Measurements from ENCODE around the gene ADTRP.

ADTRP gene

DNA sequence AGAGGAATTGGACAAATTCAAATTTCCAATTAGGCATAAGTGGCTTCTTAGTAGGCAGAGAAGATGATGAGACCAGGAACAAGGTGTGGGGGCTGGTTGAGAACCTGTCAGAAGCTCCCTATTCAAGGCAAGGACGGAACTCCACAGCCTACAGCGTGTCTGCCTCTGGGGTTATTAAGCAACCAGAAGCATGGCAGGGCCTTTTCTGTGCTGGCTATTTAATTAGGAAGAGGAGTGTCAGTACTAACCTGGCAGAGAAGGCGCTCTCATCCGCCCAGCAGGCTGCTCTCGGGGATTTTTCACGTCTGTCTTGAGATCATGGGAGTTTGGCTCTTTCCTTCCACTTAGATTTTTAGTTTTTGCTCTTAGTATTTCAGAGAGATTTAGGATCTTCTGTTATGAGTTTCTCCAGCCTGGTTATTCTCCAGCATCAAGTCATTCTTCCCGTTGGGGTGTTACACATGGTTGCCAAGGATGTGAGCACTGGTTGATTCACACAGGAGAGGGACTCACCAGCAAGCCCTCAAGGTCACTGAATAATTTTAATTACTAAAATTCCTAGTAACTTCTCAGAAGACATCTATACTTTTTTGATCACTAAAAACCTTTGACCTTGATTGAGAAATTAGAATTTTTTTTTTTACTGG lies 23.9 kb downstream of the ADTRP start:
- DNase-seq = no peak

DNA sequence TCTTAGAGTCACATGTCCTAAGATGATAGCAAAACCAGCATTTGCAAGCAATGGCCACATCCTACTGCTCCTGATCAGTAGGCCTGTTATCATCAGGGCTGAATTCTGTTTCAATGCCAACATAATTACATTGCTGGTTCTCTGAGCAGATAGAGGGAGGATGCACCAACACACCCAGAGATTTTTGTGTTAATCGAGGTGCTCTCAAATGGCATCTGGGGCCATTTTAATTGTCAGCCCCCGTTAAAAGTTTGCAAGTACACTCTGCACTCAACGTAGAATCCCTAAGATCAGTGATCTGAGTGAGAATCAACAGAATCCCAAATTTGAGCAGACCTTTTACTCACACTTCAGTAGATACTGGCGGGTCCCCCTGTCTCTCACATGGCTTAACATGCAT lies 24.8 kb downstream of the ADTRP start:
- no peak for DNase-seq

DNA sequence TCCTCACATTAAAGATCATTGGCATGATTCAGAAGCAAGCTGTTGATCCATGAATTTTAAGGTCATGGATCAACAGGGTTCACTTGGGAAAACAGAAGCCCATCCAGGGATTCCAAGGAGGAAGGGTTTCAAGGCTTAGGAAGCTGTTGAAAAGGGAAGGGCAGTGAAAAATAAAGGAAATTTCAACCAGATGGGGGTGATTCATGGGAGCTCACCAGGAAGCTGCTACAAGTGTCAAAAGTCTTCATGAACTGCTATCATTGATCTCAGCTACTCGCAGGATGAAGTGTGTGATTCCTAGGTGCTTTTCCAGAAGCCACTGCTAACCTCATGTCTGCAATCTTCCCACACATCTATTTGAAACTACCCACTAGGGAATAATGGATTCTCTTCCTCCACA lies 26.2 kb downstream of the ADTRP start:
- DNase-seq = no peak

DNA sequence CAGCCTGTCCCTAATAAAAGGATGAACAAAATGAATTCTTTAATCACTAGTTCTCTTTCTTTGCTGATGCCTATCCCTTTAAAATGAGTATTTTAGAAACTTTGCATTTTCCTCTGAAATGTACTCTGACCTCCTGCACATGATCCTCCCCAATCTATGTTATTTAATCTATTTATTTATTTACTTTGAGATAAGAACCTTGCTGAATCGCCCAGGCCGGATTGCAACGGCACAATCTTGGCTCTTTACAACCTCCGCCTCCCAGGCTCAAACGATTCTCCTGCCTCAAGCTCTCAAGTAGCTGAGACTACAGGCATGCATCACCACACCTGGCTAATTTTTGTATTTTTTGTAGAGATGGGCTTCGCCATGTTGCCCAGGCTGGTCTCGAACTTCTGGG lies 27.9 kb downstream of the ADTRP start:
- no peak for DNase-seq

DNA sequence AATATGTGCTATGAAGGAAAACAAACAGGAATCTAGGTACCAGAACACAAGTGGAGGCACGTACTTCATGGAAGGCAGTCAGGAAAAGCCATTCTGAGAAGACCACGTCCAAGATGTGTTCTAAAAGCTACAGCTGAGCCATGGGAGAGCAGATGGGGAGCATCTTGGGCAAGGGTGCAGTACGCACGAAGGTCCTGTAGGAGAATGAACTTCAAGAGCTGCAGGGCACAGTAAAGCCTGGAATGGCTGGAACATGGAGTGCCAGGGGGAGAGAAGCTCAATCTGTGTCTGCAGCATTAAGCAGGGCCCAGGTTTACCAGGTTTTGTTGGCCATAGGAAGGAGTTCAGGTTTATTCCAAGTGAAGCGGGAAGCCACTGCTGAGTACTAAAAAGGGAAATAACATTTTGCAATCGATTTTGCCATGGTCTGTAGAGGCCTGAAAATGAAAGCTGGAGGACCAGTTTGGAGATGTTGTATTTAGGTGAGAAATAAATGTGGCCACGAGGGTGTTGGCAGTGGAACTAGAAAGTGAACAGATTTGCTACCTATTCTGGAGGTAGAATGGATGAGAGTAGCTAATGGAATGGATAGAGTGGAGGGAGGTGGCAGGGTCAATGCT lies 29.9 kb downstream of the ADTRP start:
- no peak for DNase-seq

DNA sequence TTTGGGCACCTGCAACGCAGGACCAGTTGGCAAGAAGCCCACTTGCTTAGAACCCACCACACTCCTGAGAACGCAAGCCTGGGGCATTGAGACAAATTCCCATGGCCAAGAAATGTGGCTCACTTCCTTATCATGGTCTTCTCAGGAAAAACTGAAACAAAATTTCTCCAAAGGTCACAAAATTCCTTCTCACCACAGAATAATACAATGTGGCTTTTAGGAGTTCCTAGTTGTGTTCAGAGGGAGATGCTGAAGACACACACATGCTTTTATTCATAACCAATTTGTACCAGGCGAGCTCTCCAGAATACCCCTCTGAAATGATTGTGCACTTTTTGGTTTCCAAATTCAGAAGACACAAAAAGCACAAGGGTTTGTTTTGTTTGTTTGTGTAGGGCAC lies 31.6 kb downstream of the ADTRP start:
- DNase-seq = no peak

DNA sequence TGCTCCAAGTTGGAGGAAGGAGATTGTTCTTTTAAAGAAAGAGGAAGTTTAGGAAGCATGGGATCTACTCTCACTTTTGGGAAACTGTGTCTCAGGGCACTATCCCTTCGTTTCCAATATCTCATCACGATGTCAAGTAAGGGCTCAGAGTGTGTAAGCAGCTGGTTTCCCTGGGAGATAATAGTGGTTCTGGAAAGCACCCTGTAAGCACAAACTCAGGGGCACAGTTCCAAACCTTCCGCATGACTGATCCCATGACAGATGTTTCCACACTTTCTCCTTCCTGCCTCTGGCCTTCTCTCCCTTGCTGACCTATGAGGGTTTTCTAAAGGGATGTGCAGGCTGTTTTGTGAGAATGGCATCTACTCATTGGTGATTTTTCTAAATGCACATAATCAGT lies 33.9 kb downstream of the ADTRP start:
- no peak for DNase-seq

DNA sequence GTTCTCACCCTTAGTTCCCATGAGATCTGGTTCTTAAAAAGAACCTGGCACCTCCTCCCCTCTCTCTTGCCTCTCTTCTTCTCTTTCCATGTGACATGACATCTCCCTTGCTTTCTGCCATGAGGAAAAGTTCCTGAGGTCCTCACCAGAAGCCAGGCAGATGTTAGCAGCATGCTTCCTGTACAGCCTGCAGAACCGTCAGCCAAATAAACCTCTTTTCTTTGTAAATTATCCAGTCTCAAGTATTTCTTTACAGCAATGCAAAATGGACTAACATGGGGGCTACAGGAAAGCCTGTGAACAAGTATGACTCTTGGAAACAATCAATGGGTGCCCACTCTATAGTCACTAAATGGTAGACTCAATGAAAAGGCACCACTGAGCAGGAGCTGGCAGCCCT lies 34.5 kb downstream of the ADTRP start:
- DNase-seq = no peak

DNA sequence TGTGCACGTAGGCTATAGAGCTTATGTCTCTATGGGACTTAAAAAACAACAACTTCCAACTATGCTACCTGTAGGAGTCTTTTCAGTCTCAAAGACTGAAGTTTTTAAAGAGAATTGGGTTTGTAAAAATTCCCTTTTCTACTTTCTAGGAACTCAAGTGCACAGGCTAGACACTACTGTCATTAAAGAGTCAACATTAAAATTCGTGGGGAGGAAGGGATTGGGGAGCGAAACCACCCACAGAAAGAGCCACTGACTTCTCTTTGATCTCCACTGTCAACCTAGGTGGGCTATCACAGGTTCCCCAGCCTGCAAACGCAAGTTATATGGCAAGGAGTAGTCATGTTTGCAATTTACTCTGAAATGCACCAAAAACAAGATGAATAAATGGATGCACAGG lies 37.7 kb downstream of the ADTRP start:
- DNase-seq = no peak

DNA sequence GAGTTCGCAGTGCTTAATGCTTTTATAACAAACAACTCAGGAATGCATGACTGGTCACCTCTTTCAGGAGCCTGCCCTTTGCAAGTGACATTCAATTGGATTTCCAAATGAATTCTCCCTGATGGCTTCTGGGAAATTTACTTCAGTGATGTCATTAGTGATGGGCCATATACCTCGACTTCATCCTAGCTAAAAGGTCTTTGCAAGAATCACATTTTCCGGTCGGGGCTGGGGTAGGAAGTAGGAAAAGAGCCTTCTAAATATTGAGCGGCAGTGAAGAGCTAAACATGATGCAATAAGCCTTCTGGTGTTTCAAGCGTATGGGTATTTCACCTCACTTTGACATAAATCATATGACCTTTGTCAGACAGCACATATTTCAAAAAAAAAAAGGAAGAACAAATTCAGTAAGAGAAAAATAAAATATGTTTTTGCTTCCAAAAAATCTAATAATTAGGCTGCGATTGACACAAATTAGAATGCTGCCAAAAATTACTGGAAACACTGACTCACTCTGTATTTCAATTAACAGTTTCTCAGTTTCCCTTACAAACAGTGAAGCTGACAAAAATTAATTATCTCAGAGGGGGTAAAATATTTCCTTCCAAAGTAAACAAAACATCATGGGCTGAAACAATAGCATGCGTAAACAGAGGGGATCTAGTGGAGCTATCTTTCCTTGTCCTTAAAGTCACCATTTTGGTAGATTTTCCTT lies 39.8 kb downstream of the ADTRP start:
- no peak for DNase-seq

DNA sequence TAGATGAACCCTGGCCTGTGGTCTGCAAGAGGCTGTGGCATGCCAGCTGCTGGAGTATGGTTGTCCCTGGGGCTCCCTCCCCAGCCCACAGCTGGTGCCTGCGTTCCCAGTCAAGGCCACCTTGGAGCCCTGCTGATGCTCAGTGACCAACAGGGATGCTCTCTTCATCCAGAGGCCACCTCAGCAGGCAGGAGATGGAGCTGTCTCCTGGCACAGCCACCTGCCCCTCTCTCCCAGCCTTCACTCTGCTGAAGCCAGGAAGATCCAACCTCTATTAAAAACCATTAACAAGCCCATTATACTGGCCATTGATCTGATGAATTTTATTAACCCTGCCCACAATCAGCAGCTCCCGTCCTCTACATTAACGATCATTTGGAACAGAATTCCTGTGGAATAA lies 40.4 kb downstream of the ADTRP start:
- DNase-seq = no peak

DNA sequence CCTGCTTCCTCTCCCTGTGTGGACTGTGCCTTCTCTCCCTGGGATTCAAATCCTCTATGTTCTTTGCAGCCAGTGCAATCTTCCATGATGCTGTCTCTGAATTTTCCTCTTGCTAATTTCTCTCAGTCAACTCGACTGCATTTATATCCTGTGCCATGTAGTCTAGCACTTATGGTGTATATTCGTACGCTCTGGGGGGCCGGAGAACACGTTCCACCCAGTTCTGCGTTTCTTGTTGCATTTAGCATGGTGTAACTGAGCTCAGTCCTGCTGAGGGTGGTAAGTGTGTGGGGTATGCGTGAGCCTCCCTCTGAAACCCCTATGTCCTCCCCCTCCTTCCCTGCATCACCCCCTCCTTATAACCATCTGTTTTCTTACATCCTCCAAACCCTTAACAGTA lies 42.0 kb downstream of the ADTRP start:
- DNase-seq = no peak

DNA sequence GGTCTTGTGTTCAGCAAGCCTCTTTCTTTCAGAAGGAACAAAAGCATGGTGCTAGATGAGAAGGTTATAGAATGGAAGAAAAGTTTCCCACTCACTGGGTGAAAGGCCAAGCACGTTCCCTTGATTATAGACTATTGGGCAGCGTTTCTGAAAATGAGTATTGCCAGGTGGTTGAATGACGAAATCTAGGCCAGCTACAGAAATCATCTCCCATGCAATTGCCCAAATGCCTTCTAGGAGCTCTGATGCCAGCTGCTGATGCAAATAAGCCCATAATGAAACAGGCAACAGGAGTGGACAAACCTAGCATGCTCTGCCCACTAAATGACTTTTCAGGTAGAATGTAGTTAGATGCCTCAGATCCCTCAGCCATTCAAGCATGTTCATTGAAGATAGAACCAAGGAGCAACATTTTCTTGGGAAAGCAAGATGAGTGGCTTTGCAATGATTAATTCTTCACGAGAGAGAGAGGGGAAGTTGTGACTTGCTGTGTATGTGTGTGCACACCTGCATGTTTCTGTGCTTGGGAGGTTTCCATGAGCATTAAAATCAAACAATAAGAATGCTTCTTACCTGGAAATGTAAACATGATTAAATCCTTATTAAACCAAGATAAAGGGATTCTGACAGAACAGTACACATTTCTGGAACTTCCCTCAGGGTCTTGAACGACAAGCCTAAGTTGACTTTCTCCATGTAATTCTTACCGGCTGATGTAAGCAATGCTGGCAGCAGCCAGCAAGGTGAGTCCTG lies 43.6 kb downstream of the ADTRP start:
- no peak for DNase-seq

DNA sequence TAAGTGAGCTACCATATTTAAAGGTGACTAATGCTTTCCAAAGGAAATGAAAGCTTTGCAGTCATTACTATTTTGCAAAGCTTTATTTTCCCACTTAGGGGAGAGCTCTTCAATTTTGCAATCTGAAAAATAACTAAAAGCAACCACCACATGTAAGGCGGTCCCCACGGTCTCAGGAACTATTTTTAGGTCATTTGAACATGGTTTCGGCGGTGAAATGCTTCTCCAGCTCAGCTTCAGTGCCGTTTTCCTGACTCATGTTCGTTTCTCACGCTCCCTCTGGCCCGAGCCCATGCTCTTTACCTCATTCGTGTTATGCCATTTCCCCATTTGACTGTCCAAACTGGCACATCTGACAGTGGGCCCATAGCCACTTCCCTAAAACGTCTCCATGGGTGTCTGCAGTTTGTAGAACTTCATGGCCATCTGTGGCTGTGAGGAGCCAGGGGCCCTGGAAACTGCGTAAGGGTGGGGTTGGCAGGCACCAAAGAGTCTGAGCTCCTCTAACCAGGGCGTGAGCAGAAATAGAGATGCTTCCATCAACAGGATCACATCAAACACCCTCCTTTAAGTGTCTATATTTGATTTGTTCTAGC lies 46.5 kb downstream of the ADTRP start:
- DNase-seq = no peak

DNA sequence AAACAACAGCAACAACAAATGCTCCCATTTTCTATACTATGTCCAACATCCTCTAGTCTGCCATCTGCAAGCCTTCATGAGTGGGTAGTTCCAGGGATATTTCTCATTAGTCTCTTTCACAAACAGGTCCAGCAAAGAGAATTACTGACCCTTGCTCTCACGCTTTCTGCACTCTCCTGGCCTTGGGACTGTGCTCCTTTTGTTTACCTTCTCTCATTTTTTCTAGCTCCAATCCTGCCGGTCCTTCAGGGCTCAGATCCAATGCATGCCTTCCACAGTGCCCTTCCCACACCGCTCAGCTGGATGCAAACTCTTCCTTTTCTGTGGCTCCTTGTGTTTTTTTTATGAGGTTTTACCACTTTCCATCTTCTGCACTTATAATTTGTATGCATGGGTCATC lies 47.2 kb downstream of the ADTRP start:
- no peak for DNase-seq

DNA sequence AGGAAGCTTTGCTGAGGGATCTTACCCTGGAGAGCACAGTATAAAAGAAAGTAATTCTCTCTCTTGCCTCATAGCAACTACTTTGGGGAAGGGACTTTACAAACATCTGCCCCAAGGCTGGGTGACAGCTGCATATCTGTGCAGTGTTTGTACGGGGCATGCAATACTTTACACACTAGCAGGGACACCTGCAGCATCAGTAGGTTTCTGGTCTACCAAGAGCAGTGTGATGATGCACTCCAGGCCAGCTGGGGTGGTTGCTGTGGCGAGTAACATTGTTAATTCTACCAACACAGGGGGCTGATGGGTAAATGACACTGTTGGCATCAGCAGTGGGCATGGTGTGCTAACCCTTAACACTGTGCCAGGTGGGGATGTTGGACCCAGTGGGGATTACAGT lies 48.0 kb downstream of the ADTRP start:
- DNase-seq = no peak

DNA sequence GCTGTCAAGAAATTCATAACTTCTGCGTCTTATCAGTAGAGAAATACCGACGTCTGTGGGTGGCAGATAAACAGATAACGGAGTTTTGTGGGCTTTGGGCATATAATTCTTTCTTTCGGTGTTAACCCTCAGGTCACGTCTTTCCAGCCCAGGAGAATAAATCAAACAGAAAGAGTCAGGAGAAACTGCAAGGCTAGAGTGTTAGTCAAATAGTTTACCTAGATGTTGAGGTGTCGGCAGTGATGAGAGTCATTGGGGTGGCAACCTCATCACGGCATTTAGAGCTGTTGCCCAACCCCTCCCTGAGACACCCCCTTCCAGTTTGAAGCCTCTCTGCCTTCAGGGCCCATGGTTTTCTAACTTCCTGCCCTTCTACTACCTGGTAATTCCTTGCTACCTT lies 49.5 kb downstream of the ADTRP start:
- DNase-seq = no peak

DNA sequence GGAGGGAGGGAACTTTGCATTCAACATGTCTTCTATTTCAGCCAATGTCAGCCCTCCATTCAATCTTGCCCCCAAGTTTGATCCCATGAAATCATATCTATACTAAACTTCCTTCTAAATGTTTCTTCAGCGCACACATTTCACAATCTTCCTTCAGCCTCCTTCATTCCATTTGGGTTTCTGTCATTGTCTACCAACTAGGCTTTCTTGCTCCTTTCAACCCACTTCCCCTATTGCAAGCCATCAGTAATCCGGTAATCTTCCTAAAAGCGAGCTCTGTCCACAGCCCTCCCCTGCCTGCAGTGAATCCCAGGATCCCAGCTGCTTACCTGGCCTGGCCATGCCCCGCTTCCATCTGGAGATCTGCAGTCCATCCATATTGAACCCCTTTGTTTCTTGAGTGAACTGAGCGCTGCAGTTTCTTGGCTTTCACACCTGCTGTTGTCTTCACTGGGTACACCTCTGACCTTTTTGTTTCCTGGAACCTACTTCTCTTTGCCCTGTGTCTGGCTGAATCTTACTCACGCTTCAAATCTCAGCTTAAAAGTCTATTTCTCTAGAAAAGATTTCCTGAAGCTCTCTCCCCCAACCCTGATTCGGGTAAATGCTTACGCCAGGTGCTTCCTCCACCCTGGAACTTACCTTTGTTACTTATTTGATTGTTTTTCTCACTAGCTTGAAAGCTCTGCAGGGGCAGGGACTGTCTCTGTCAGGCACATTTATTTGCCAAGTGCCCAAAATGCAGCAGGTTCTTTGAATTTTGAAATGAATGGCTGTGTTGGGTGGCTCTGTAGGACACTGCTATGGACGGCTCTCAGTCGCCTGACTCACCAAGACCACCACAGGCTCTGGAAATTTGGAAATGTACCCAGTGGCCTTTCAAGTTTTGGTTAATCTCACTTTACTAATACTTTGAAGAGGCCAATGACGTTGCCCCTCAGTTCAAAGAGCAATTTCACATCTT lies 50.3 kb downstream of the ADTRP start:
- no peak for DNase-seq

DNA sequence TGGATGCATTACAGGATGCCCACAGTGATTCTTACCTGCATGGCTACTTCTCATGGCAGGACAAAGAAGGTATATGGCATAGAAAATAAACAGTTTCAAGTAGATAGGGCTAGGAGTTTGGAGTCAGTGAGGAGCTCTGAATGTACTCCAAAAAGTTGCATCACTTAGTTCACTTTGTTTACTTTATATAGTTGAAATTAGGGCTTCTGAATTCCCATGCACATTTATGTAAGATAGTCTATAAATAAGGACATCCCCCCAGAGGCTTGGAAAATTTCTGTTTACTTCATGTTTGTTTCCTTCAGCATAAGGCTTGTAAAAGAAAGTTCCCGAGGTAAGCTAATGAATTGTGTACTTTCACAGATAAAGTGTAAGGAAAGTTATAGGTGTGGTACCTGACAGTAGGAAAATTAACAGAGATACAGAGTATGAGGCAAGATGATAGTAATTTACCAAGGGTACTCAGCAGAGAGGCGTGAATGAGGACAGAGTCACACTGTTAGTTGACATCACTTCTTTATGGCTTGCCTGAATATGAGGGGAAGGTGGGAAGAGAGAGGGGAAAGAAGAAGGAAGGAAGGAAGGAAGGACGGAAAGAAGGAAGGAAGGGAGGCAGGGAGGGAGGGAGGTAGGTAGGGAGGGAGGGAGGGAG lies 51.1 kb downstream of the ADTRP start:
- DNase-seq = no peak

DNA sequence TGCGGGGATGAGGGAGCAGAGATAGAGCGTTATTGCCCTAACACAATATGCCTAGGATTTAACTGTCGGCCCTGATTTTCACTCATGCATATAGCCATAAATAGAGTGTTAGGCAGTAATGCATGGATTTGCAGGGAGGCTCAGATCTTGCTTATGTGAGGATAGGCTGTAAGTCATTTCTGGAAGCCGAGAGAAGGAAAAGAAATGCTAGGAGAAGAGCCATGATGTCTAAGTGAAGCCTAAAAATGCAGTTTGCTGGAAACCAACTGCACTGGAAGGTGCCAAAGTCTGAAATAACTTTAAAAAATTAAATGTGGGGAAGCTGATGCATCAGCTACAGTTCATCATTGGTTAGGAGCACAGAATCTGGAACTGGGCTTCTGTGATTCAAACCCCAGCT lies 54.3 kb downstream of the ADTRP start:
- DNase-seq = no peak

DNA sequence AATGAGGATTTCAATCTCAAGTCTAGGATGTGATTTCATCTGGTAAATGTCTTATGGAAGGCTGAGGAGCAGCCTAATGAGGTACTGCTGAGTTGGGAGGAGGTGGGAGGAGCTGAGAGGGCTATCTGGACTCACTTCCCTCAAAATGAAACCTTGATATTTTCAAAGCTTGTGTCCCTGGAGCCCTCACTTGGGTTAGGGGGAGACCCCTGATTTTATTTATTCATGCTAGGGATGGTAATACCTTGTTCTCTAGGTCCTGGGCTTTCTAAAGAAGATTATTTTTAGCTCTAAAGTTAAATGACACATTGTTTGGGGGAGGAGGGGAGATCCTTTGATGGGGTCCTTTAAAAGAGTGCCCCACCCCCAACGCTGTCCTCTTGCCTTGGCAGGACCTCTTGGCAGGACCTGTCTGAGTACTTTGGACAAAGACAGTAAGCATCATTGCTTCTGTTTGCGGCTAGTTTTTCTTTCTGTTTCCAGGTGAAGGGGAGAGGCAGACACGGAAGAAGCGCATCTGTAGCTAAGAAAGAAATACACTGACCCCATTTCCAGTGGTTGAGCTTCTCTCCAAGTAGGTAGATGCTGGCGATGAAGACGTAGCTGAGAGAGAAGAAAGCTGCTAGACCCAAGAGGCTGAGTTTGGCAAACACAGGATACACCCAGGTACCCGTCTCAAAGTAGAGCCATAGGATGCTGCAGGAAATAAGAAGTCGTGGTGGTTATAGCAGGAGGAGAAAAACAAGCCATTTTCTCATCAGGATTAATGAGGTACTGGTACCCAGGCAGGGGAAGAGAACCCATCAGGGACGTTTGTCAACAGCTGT lies 55.6 kb downstream of the ADTRP start:
- DNase-seq = no peak

Data from retina (tissue), 1 donor.